Type B pancreatic cell (in vitro differentiated cells): Measurements from ENCODE around the gene BTBD17. TPM values are rescaled to one million over a fixed set of nuclear protein-coding genes. Genes with fewer than 3 reads are reported as not detected.

Experiments
- DNase-seq: peaks from one replicate; pipeline ENCODE4 v3.0.0; 2021; ENCODE audit warnings: mixed read lengths; ENCODE audit not compliant: unreplicated experiment; ENCODE audit errors: extremely low spot score
- H3K27ac Mint-ChIP-seq: 2 replicates; pipeline ENCODE4 v1.8.0; 2021; ENCODE audit warnings: mild to moderate bottlenecking, mixed read lengths
- H3K27me3 Mint-ChIP-seq: 2 replicates; pipeline ENCODE4 v1.8.0; 2021; ENCODE audit warnings: mixed read lengths
- H3K36me3 Mint-ChIP-seq: 2 replicates; pipeline ENCODE4 v1.8.0; 2021; ENCODE audit warnings: mixed read lengths
- H3K4me1 Mint-ChIP-seq: one replicate; pipeline ENCODE4 v1.8.0; 2021; ENCODE audit warnings: mixed read lengths; ENCODE audit not compliant: unreplicated experiment
- H3K4me3 Mint-ChIP-seq: 2 replicates; pipeline ENCODE4 v1.8.0; 2021; ENCODE audit warnings: mild to moderate bottlenecking, mixed read lengths
- H3K9me3 Mint-ChIP-seq: 2 replicates; pipeline ENCODE4 v1.8.0; 2021; ENCODE audit warnings: mixed read lengths
- total RNA-seq: library from RNA; stranded (reverse); gene quantifications from 2 replicates; pipeline ENCODE4 v1.2.1, GENCODE V29; 2021; ENCODE audit warnings: low replicate concordance
- TF ChIP-seq, protein P1 (sequence below): fragments of 200-600 bp; sonication (generic); conservative IDR thresholded peaks from 2 replicates; pipeline ENCODE4 v1.5.0; 2021; ENCODE audit warnings: antibody characterized with exemption, mild to moderate bottlenecking

Gene BTBD17
- total RNA-seq, 1 donor from 2014 or later = 5.2 TPM

DNA sequence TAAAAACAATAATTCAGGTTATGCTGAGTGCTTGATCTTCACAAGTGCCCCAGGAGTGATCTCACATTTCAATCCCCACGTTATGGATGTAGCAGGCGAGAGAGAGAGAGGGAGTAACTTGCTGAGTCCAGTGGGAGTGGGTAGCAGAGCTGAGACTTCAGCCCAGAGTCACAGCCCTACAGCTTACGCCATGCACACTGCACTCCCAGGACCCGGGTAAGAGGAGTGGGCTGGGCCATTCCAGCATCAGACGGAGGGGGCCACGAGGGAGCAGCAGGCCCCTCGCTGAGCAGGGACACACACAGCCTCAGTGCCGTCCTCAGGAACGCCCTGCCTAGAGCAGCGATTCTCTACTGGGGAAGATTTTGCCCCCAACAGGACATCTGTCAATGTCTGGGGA, 45.4 kb downstream of the BTBD17 start:
- Mint-ChIP-seq H3K9me3 (no peaks in the 10 kb centered on the region), H3K36me3 (no peaks in the 10 kb centered on the region), H3K27ac (no peak overlapping the region), H3K4me3 (no peak overlapping the region), H3K27me3 (peaks cover 14% of the 10 kb centered on the region), H3K4me1 (peaks cover 5% of the 10 kb centered on the region)
- DNase-seq = no peak
- TF ChIP-seq, protein P1, sequence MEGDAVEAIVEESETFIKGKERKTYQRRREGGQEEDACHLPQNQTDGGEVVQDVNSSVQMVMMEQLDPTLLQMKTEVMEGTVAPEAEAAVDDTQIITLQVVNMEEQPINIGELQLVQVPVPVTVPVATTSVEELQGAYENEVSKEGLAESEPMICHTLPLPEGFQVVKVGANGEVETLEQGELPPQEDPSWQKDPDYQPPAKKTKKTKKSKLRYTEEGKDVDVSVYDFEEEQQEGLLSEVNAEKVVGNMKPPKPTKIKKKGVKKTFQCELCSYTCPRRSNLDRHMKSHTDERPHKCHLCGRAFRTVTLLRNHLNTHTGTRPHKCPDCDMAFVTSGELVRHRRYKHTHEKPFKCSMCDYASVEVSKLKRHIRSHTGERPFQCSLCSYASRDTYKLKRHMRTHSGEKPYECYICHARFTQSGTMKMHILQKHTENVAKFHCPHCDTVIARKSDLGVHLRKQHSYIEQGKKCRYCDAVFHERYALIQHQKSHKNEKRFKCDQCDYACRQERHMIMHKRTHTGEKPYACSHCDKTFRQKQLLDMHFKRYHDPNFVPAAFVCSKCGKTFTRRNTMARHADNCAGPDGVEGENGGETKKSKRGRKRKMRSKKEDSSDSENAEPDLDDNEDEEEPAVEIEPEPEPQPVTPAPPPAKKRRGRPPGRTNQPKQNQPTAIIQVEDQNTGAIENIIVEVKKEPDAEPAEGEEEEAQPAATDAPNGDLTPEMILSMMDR = no peak

DNA sequence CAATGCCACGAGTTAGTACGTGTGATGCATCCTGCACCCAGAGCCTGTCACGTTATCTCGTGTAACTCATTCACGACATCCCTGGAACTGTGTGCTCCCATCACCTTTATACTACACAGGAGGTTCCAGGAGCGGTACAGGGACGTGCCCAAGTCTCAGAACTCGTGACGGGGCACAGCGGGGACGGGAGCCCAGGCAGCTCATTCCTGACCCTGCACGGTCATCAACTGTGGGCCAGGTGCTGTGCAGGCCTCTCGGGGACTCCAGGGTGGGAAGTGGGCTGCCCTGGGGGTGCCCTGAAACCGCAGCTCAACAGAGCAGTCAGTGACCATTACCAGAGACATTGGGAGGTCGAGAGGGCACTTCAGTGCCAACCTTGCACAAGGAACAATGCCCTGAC, 46.8 kb downstream of the BTBD17 start:
- TF ChIP-seq, protein P1 = no peak
- peaks cover 6% of the 10 kb centered on the region for H3K27me3 Mint-ChIP-seq
- H3K27ac Mint-ChIP-seq = no peak overlapping the region
- H3K36me3 Mint-ChIP-seq = no peaks in the 10 kb centered on the region
- no peak for DNase-seq
- no peaks in the 10 kb centered on the region for H3K9me3 Mint-ChIP-seq
- H3K4me1 Mint-ChIP-seq = peaks cover 5% of the 10 kb centered on the region
- H3K4me3 Mint-ChIP-seq = no peak overlapping the region

GRCh38 chr17:74309902-74310301, 51.8 kb downstream of the BTBD17 start:
- Mint-ChIP-seq H3K9me3 (no peaks in the 10 kb centered on the region), H3K4me3 (no peak overlapping the region), H3K27me3 (no peaks in the 10 kb centered on the region), H3K4me1 (no peaks in the 10 kb centered on the region), H3K36me3 (no peaks in the 10 kb centered on the region), H3K27ac (no peak overlapping the region)
- TF ChIP-seq, protein P1 = no peak
- DNase-seq = no peak

GRCh38 chr17:74307984-74308773, 53.5 kb downstream of the BTBD17 start:
- no peaks in the 10 kb centered on the region for H3K9me3 Mint-ChIP-seq
- H3K4me1 Mint-ChIP-seq = no peaks in the 10 kb centered on the region
- TF ChIP-seq, protein P1 = no peak
- H3K36me3 Mint-ChIP-seq = no peaks in the 10 kb centered on the region
- no peaks in the 10 kb centered on the region for H3K27me3 Mint-ChIP-seq
- no peak for DNase-seq
- no peak overlapping the region for H3K4me3 Mint-ChIP-seq
- H3K27ac Mint-ChIP-seq = no peak overlapping the region

Other genes with a start within 250 kb of the BTBD17 start
- 1,028 and 1,111 TPM in 2 replicates for gene RPL38, start 158.2 kb downstream of the BTBD17 start, total RNA-seq
- gene TTYH2, start 148.3 kb downstream of the BTBD17 start, total RNA-seq = 2.2 and 12.4 TPM in 2 replicates
- gene DNAI2, start 87.6 kb downstream of the BTBD17 start, total RNA-seq = 0.21 and 0.87 TPM in 2 replicates
- 2.0 and 2.9 TPM in 2 replicates for gene KIF19, start 35.6 kb downstream of the BTBD17 start, total RNA-seq
- gene GPR142, start 5.6 kb upstream of the BTBD17 start, total RNA-seq = 4.1 and 8.8 TPM in 2 replicates
- gene GPRC5C, start 70.2 kb upstream of the BTBD17 start, total RNA-seq = 52.0 and 64.3 TPM in 2 replicates
- gene CD300A, start 104.8 kb upstream of the BTBD17 start, total RNA-seq = 0.43 TPM in 1 of 2 replicates, not detected in the other
- gene CD300LB, start 169.6 kb upstream of the BTBD17 start, total RNA-seq = not detected in 2 replicates
- not detected in 2 replicates for gene CD300C, start 184.2 kb upstream of the BTBD17 start, total RNA-seq
- gene CD300H, start 205.6 kb upstream of the BTBD17 start, total RNA-seq = not detected in 2 replicates
- not detected in 2 replicates for gene CD300LD, start 230.4 kb upstream of the BTBD17 start, total RNA-seq